Putamen (tissue), 1 donor: Measurements from ENCODE around the gene SMKR1.
"Not testable (repeated sequence)": the region's sequence is repeated elsewhere in the genome, so short reads cannot be mapped to it uniquely, and the experiment has no call there.

Source experiments
- DNase-seq: peaks from one replicate; pipeline ENCODE4 v3.0.0-alpha.2; 2016; ENCODE audit warnings: low spot score

The SMKR1 gene

GRCh38 chr7:129501760-129502707 lies at the start of gene SMKR1:
Gene SMKR1 (plus strand): TSS chr7:129502531. CDS start chr7:129502825, 294 bp downstream.
- DNase-seq: peak; percentile 66

- DNase-seq: no peak
Observed at GRCh38 chr7:129452589-129453231, 49.6 kb upstream of the SMKR1 start.

GRCh38 chr7:129453510-129454248 lies 48.7 kb upstream of the SMKR1 start:
- DNase-seq: no peak

GRCh38 chr7:129454249-129454551 lies 48.1 kb upstream of the SMKR1 start:
- DNase-seq: no peak

GRCh38 chr7:129456421-129456820 lies 45.9 kb upstream of the SMKR1 start:
- DNase-seq: no peak

GRCh38 chr7:129457101-129457500 lies 45.2 kb upstream of the SMKR1 start:
- DNase-seq: no peak

- DNase-seq: no peak
Observed at GRCh38 chr7:129458171-129458570, 44.2 kb upstream of the SMKR1 start.

GRCh38 chr7:129461809-129462208 lies 40.5 kb upstream of the SMKR1 start:
- no peak for DNase-seq

GRCh38 chr7:129462420-129462819 lies 39.9 kb upstream of the SMKR1 start:
- DNase-seq: no peak

- no peak for DNase-seq
Observed at GRCh38 chr7:129464194-129464593, 38.1 kb upstream of the SMKR1 start.

GRCh38 chr7:129465080-129465479 lies 37.3 kb upstream of the SMKR1 start:
- no peak for DNase-seq

- no peak for DNase-seq
Observed at GRCh38 chr7:129466796-129467195, 35.5 kb upstream of the SMKR1 start.

- peak; percentile 72 for DNase-seq
Observed at GRCh38 chr7:129468087-129468486, 34.2 kb upstream of the SMKR1 start.

GRCh38 chr7:129468547-129468946 lies 33.8 kb upstream of the SMKR1 start:
- no peak for DNase-seq

GRCh38 chr7:129469930-129470329 lies 32.4 kb upstream of the SMKR1 start:
- DNase-seq: no peak

- no peak for DNase-seq
Observed at GRCh38 chr7:129470411-129470810, 31.9 kb upstream of the SMKR1 start.

- DNase-seq: no peak
Observed at GRCh38 chr7:129471402-129471827, 30.9 kb upstream of the SMKR1 start.

- not testable (repeated sequence) for DNase-seq
Observed at GRCh38 chr7:129475931-129476330, 26.4 kb upstream of the SMKR1 start.

- not testable (repeated sequence) for DNase-seq
Observed at GRCh38 chr7:129476398-129476797, 25.9 kb upstream of the SMKR1 start.

GRCh38 chr7:129479831-129480230 lies 22.5 kb upstream of the SMKR1 start:
- DNase-seq: peak; percentile 76

GRCh38 chr7:129480674-129481363 lies 21.5 kb upstream of the SMKR1 start:
- no peak for DNase-seq

GRCh38 chr7:129481376-129481775 lies 21.0 kb upstream of the SMKR1 start:
- DNase-seq: not testable (repeated sequence)
